ENCODE measurements around the gene KIAA0753. TPM values are rescaled to one million over a fixed set of nuclear protein-coding genes. Genes with fewer than 3 reads are reported as not detected.

Gene KIAA0753
- total RNA-seq, 6 donors from 2014 or later: 12.4 to 58.7 (median 19.7) TPM

GRCh38 chr17:6583411-6583810 is 57.1 kb downstream of the KIAA0753 start:
- Histone ChIP-seq H3K4me1 (no peaks in the 10 kb centered on the region), H3K4me3 (no peak overlapping the region), H3K9me3 (peaks cover 0 to 5% (median 0%) of the 10 kb centered on the region in 4 donors), H3K27me3 (no peaks in the 10 kb centered on the region), H3K36me3 (peaks cover 8 to 65% (median 14%) of the 10 kb centered on the region in 4 donors), H3K27ac (no peak overlapping the region)
- 99 to 100% methylated on average over 4 of the region's 4 CpGs for WGBS, 2 donors
- ATAC-seq (ENCODE audit: low FRiP score in 2 of 2) (no peak), DNase-seq (no peak)
- TF ChIP-seq EP300 (IDR thresholded peaks at IDR 0.05): no peak
- no peak for TF ChIP-seq POLR2AphosphoS5 (IDR thresholded peaks at IDR 0.05)
- TF ChIP-seq POLR2A (IDR thresholded peaks at IDR 0.05): no peak
- TF ChIP-seq, protein P1, sequence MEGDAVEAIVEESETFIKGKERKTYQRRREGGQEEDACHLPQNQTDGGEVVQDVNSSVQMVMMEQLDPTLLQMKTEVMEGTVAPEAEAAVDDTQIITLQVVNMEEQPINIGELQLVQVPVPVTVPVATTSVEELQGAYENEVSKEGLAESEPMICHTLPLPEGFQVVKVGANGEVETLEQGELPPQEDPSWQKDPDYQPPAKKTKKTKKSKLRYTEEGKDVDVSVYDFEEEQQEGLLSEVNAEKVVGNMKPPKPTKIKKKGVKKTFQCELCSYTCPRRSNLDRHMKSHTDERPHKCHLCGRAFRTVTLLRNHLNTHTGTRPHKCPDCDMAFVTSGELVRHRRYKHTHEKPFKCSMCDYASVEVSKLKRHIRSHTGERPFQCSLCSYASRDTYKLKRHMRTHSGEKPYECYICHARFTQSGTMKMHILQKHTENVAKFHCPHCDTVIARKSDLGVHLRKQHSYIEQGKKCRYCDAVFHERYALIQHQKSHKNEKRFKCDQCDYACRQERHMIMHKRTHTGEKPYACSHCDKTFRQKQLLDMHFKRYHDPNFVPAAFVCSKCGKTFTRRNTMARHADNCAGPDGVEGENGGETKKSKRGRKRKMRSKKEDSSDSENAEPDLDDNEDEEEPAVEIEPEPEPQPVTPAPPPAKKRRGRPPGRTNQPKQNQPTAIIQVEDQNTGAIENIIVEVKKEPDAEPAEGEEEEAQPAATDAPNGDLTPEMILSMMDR (IDR thresholded peaks at IDR 0.05): no peak

DNA sequence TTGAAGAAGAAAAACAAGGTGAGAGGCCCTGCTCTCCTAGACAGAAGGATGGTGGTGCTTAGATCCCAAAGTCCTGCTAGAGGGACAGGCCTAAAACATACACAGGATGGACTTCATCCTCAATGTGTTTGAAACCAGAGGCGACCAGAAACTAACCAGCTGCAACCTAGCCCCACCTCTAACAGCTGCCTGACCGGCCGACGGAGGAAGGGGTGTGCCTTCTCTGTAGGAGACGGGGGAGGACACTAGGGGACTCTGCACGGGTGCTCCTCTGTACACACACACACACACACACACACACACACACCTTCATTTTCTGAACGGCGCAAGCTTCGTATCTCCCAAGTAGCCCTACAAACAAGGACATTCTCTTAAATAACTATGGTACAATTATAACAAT is 59.9 kb downstream of the KIAA0753 start:
- 91 to 98% methylated on average over 9 of the region's 9 CpGs for WGBS, 2 donors
- no peak for ATAC-seq (ENCODE audit: low FRiP score in 2 of 2)
- TF ChIP-seq, protein P1 (IDR thresholded peaks at IDR 0.05): no peak

DNA sequence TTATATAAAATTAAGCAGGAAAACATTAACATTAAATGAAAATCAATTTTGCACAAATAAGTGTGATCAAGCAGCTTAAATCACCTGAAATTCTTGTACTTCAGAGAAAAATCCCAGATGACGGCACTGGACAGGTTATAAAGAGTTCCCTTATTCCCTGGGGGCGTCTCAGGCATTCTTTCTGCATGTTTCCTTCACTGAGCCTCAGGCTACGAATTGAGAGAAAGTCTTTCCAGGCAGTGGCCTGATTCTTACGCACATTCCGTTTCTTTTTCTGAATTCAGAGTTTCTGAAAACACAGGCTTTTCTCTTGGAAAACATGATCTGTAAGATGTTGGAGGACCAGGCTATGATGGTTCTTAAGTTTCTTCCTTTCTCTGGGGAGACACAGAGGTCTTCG is 62.0 kb downstream of the KIAA0753 start:
- Histone ChIP-seq H3K27me3 (no peaks in the 10 kb centered on the region), H3K9me3 (no peaks in the 10 kb centered on the region), H3K4me1 (peaks cover 5 to 16% (median 14%) of the 10 kb centered on the region in 4 donors), H3K4me3 (no peak overlapping the region), H3K27ac (no peak overlapping the region), H3K36me3 (peaks cover 2 to 35% (median 11%) of the 10 kb centered on the region in 4 donors)
- ATAC-seq (ENCODE audit: low FRiP score in 2 of 2) (no peak), DNase-seq (no peak)
- TF ChIP-seq, protein P1 (IDR thresholded peaks at IDR 0.05): no peak
- TF ChIP-seq EP300 (IDR thresholded peaks at IDR 0.05) (no peak), POLR2A (IDR thresholded peaks at IDR 0.05) (no peak), POLR2AphosphoS5 (IDR thresholded peaks at IDR 0.05) (no peak)
- 79 to 92% methylated on average over 6 of the region's 6 CpGs for WGBS, 2 donors

More for the DNA sequence above, 59.9 kb downstream of the KIAA0753 start:
- Histone ChIP-seq H3K4me1 (peaks cover 0 to 5% (median under 1%) of the 10 kb centered on the region in 4 donors), H3K36me3 (peaks cover 4 to 48% (median 11%) of the 10 kb centered on the region in 4 donors), H3K4me3 (no peak overlapping the region), H3K27me3 (no peaks in the 10 kb centered on the region), H3K9me3 (peaks cover 0 to 5% (median 0%) of the 10 kb centered on the region in 4 donors), H3K27ac (no peak overlapping the region)
- no peak for DNase-seq

GRCh38 chr17:6577686-6578263 is 62.7 kb downstream of the KIAA0753 start:
- 89 to 90% methylated on average over 7 of the region's 7 CpGs for WGBS, 2 donors
- no peak for DNase-seq

More at GRCh38 chr17:6577686-6578263, 62.7 kb downstream of the KIAA0753 start:
- no peaks in the 10 kb centered on the region for H3K9me3 ChIP-seq
- H3K36me3 ChIP-seq: peaks cover 2 to 34% (median 11%) of the 10 kb centered on the region in 4 donors
- TF ChIP-seq, protein P1 (IDR thresholded peaks at IDR 0.05): no peak
- H3K4me1 ChIP-seq: peaks cover 5 to 16% (median 14%) of the 10 kb centered on the region in 4 donors
- H3K27ac ChIP-seq: no peak overlapping the region
- H3K27me3 ChIP-seq: no peaks in the 10 kb centered on the region
- ATAC-seq (ENCODE audit: low FRiP score in 2 of 2): no peak
- no peak overlapping the region for H3K4me3 ChIP-seq
